ENCODE data around the gene USH1G.

The USH1G gene

GRCh38 chr17:74900208-74900607 lies 22.8 kb downstream of the USH1G start:
- DNase-seq, result no peak

DNA sequence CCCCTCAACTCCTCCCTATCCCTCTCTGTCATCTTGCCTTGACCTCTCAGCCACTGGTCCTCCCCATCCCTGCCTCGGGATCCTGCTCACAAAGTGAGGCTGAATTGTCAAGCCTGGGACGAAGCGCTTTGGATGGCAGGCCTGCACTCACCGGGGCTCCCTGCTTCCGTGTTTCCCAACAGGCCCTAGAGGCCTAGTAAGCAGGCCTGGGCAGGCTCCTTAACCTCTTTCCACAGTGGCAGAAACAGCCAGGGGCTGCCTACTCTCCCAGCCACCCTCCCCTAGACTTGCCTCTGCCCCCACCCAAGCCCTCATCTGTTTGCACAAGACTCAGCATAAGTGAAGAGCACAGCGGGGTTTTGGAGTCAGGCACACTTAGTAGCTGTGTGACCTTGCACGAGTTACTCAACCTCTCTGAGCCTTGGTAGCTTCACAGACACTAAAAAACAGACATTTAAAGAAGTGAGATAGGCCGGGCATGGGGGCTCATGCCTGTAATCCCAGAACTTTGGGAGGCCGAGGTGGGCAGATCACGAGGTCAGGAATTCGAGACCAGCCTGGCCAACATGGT lies 24.6 kb downstream of the USH1G start:
- no peak for DNase-seq

- DNase-seq, result no peak
These were observed 29.0 kb downstream of the USH1G start for GRCh38 chr17:74893936-74894671.

GRCh38 chr17:74892974-74893911 lies 29.8 kb downstream of the USH1G start, which contains the start of gene FADS6:
Gene FADS6, minus strand, starts transcription at chr17:74893633. Its CDS starts 38 bp downstream, at chr17:74893595.
- no peak for DNase-seq

DNA sequence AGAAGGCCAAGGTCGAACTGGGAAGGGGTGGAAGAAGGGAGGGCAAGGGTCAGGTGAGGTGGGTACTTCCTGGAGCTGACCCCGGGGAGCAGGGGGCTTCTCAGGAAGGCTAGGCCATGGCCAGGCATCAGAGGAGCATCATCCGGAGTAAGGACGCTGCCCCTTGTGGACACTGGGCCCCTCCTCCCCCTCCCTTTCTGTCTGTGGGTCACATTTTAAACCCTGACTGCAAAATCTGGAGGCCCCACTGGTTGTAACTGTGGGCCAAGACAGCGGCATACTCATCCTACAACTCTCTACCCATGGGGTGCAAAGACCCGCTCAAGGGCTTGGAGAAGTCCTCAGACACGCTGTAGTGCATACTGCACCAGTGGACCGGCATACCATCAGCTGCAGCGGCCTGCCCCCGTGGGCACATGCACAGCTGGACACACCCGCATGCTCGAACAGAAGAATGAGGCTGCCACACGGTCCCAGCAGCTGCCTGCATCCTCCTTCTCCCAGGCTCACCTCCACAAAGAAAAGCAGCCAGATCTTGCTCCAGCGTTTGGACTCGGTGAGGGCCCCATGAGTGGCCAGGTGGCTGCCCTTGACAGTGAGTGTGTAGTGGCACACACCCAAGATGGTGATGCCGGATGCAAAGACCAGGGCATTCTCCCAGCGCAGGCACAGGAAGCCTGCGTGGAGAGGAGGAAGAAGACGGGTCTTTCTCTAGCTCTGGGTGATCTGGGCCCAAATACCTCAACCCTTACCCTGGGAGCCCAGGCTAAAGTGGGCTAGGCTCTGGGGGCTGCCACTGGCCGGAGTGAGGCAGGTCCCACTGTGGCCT lies 30.8 kb downstream of the USH1G start:
- DNase-seq, result no peak

DNA sequence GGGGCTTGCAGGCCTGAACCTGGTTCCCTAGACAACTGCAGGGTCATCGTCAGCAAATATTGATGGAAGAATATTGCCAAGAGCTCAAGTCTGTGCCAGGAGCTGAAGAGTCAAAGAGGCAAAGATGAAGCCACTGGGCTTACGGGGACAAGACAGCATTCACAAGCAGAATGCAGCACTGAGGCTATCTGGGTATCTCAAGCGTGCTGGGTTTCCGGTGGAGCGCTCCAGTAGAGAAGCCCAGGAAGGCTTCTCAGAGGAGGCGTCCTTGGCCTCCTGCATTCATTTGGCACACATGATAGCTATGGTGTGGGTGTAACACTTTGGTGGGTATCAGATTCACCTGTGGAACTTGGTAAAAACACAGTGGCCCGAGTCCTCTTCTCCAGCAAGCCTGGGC lies 32.5 kb downstream of the USH1G start:
- no peak for DNase-seq

DNA sequence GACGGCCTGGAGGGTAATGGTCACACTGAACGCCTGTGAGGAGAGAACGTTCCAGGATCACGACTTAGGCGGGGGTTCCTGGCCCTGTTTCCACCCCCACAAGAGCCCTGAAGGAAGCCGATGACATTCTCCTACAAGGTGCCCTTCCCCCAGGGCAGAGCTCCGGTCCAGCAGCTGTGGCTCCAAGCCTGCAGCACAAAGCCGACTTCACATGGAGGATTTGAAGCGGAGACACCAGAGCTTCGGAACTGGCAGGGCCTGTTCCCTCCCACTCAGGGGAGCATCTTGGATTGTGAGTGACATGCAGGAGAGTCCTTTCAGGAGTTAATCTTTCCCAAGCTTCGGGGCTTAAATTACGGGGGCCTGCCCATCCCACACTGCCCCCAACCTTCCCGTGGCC lies 34.6 kb downstream of the USH1G start:
- no peak for DNase-seq

DNA sequence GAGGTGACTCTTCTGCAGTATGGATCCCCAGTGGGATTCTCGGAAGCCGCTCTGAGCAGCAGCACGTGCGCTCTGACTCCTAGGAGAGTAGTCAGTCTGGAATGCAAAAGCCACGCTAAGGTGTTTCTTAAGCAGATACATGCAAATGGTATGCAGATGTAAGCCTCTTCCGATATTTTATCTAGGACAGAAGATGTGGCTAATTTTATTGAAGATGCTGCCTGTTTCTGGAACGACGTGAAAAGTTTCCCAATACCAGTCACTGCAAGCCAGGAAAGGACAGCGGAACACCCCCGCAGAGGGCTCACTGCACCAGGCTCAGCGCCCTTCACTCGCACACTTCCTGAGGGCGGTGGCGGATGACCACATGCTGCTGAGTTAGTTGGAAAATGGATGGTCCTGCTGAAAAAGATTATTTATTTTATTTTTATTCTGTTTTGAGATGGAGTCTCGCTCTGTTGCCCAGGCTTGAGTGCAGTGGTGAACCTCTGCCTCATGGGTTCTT lies 39.8 kb downstream of the USH1G start:
- DNase-seq, result no peak

DNA sequence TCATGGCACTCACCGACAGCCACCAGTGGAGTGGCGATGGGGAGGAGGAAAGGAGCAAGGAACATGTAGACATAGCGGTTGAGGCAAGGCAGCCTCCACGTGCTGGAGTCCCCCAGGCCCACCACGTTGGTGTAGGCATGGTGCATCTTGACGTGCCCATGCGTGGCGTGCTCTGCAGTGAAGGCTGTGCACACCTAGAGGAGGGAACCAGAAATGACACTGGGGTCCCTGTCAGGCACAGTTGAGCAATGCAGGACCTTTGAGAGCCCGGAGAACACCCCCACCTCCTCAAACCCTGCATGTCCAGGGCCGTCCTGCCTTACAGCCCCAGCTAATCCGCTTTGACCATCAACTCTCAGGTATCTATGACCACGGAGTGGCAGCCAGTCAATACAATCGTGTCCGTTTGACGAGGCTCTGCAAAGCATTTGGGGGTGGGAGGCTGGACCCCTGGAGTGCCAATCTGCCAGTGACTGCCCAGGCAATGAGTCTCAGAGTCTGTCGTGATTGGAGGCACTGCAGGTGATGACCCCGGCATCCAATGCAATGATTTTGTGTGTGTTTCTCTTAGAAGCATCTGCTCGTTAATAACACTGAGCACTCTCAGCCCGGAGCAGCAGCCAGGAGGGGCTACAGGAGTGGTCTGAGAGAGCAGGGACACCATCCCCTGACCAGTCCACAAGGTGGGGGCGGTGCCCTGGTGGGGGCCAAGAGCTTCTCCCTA lies 40.4 kb downstream of the USH1G start:
- no peak for DNase-seq

DNA sequence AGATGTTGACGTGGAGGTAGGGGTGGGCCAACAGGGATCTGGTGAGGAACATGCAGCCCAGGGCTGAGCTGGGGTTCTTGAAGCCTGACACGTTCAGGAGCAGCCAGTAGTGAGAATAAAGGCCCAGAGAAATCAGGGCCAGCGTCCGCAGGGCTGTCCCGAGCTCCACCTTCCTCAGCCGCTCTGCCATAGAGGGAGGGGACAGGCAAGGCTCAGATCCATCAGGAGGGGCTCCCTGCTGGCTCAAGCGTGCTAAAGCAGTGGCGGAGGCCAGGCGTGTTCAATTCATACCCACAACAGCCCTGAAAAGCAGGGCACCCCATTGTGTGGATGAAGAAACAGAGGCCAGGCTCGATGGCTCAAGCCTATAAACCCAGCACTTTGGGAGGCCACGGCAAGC lies 42.0 kb downstream of the USH1G start:
- no peak for DNase-seq

DNA sequence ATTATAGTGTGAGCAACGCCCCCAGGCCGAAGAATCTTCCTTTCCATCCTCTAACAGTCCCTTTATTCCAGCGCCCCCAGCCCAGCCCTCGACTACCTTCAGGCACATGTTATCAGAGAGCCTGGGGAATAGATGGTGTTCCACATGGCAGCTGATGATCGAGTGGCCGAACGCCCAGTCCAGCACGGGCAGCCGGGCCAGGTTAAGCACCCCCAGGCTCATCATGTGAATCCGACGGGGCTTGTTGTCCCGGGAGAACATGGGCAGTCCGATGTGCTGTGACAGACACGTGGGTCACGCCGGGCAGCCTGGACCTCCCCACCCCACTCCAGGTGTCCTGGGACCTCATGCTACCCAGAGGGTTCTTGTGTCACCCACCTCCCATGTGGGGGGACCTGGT lies 43.7 kb downstream of the USH1G start:
- no peak for DNase-seq

DNA sequence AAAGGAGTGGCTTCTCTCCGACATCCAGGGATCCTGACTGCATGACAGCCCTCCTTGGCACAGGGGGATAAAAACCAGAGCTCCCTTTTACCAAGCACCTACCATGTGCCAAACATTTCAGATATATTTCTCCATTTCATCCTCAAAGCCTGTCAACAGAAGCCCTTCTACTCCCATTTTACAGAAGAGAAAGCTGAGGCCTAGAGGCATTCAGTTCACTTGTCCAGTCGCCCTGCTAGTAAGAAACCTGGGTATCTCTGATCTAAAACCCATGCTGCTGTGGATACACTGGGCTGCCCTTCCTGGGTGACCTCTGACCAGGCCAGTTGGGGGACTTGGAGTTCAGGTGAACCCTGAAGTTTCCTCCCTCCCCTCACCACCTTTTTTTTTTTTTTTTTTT lies 44.4 kb downstream of the USH1G start:
- DNase-seq, result no peak

- no peak for DNase-seq
These were observed 45.2 kb downstream of the USH1G start for GRCh38 chr17:74877592-74878548.

GRCh38 chr17:74875977-74876593 lies 47.0 kb downstream of the USH1G start:
- no peak for DNase-seq

GRCh38 chr17:74875155-74875976 lies 47.7 kb downstream of the USH1G start:
- no peak for DNase-seq

GRCh38 chr17:74874615-74875037 lies 48.4 kb downstream of the USH1G start:
- DNase-seq, result no peak

DNA sequence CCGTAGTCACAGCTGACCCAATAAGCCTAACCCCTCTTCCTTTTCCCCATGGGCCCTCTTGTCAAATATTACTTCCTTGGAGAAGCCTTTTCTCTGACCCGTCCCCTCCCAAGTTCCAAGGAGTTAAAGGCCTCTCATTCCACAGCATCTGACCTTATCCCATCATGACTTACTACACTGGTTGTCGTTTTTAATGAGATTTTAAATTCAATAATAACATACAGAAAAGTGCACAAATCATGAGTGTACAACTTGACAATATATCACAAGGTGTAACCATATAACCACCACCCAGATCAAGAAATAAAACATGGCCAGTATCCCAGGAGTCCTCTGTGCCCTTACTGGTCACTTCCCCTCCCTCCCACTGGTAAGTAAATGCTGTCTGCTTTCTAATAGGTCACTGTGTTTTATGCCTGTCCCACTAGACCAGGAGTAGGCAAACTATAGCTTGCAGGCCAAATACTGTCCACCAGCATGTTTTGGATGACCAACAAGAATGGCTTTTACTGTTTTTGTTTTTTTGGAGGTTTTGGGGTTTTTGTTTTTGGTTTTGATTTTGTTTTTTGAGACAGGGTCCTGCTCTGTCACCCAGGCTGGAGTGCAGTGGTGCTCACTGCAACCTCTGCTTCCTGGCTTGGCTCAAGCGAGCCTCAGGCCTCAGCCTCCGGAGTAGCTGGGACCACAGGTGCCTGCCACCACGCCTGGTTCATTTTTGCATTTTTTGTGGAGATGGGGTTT lies 49.0 kb downstream of the USH1G start:
- DNase-seq, result no peak

All from activated gamma-delta T cell treated with Interleukin-2 at 50 U/mL for 16 hours (primary cell).